GM21529 (cell line): ENCODE measurements around the gene SELENOP.
"Not testable (repeated sequence)": the region's sequence is repeated elsewhere in the genome, so short reads cannot be mapped to it uniquely, and the experiment has no call there.

Source experiments
- ATAC-seq: cut with Tn5 transposase; IDR thresholded peaks from one replicate; pipeline ENCODE4 v1.9.1; 2021; ENCODE audit not compliant: unreplicated experiment

Gene SELENOP

GRCh38 chr5:42811591-42812446 is at the start of gene SELENOP:
Gene SELENOP, minus strand, starts transcription at chr5:42811892. Its CDS starts 3,539 bp downstream, at chr5:42808353.
- ATAC-seq = no peak

GRCh38 chr5:42858687-42859086 is 47.0 kb upstream of the SELENOP start:
- no peak for ATAC-seq

- no peak for ATAC-seq
Observed at GRCh38 chr5:42858031-42858643, 46.4 kb upstream of the SELENOP start.

GRCh38 chr5:42855811-42856210 is 44.1 kb upstream of the SELENOP start:
- no peak for ATAC-seq

- no peak for ATAC-seq
Observed at GRCh38 chr5:42855386-42855785, 43.7 kb upstream of the SELENOP start.

GRCh38 chr5:42854795-42855194 is 43.1 kb upstream of the SELENOP start:
- no peak for ATAC-seq

- no peak for ATAC-seq
Observed at GRCh38 chr5:42852826-42853225, 41.1 kb upstream of the SELENOP start.

GRCh38 chr5:42851481-42851880 is 39.8 kb upstream of the SELENOP start:
- ATAC-seq = no peak

- ATAC-seq = no peak
Observed at GRCh38 chr5:42848545-42848944, 36.9 kb upstream of the SELENOP start.

- ATAC-seq = not testable (repeated sequence)
Observed at GRCh38 chr5:42844408-42844807, 32.7 kb upstream of the SELENOP start.

GRCh38 chr5:42843675-42844292 is 32.1 kb upstream of the SELENOP start:
- no peak for ATAC-seq

- ATAC-seq = no peak
Observed at GRCh38 chr5:42842921-42843641, 31.4 kb upstream of the SELENOP start.

- ATAC-seq = no peak
Observed at GRCh38 chr5:42840842-42841567, 29.3 kb upstream of the SELENOP start.

GRCh38 chr5:42840269-42840668 is 28.6 kb upstream of the SELENOP start:
- ATAC-seq = no peak

GRCh38 chr5:42839196-42839595 is 27.5 kb upstream of the SELENOP start:
- no peak for ATAC-seq

GRCh38 chr5:42837601-42838000 is 25.9 kb upstream of the SELENOP start:
- ATAC-seq = no peak

- ATAC-seq = no peak
Observed at GRCh38 chr5:42836070-42836769, 24.5 kb upstream of the SELENOP start.

GRCh38 chr5:42832060-42832459 is 20.4 kb upstream of the SELENOP start:
- ATAC-seq = no peak

GRCh38 chr5:42830924-42831323 is 19.2 kb upstream of the SELENOP start:
- ATAC-seq = no peak

GRCh38 chr5:42828671-42829070 is 17.0 kb upstream of the SELENOP start:
- ATAC-seq = no peak
